ENCODE data around the gene ROBO1.

Gene ROBO1

DNA sequence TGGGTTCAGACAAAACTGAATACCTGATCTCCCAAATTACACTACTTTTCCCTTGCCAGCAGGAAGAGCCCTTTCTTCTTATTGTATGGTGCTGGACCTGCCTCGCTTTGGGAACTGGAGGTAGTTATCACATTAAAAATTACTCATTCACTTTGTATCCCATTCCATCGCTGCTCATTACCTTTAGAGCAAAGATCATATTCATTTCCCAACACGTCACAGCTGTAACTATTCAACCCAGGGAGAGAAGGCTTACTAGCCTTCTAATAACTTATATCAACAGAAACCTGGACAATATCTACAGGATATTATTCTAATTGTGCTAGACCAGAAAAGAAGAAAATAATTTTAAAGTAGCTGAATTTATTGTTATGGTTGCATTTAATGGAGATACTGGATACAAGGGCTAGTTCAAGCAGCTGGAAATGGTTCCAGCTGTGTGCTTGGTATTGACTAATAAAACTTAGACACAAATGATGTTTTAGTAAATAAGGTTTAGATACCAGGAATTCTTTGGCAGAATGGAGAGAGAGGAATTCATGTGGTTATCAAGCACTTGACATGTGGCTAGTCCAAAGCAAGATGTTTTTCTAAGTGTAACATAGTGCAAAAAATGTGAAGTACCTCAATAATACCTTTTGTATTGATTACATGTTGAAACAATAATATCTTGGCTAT lies 656.3 kb downstream of the ROBO1 start:
- DNase-seq (ENCODE audit: insufficient read length, low spot score) = no peak
- FAIRE-seq = no peak

DNA sequence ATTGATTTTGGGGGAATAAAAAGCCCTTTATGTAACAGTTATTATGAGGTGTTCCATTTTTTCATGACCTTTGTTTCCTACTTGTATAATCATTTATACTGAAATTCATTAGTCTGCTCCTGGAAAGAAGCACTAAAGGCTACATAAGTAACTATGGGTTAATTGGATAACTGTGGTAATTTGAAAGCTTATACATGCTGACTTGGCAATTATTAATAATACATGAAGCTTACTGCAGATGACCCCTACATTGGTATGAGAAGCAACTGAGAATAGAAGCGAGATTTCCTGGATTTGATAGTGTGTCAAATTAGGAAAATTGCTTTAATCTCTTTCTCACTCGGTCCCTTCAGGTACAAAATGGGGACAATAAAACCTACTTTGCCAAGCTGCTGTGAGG lies 658.0 kb downstream of the ROBO1 start:
- DNase-seq (ENCODE audit: insufficient read length, low spot score) (no peak), FAIRE-seq (no peak)

DNA sequence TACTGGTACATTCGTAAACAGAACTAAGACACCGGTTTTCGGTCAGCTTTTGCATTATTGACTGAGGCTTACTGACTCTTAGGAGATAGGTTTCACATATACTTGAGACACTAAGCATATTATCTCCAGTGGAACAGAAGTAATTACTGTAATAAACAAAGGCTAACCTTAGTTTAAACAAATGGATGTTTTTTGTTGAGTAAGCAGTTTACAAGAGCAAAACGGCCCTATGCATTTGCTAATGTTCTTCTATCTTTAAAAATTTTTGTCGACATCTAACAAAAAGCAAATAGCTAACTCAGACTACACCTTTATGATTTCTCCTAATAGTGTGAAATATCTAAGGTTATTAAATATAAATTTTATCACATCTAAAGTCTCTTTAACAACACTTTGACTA lies 664.5 kb downstream of the ROBO1 start:
- FAIRE-seq (no peak), DNase-seq (ENCODE audit: insufficient read length, low spot score) (no peak)

DNA sequence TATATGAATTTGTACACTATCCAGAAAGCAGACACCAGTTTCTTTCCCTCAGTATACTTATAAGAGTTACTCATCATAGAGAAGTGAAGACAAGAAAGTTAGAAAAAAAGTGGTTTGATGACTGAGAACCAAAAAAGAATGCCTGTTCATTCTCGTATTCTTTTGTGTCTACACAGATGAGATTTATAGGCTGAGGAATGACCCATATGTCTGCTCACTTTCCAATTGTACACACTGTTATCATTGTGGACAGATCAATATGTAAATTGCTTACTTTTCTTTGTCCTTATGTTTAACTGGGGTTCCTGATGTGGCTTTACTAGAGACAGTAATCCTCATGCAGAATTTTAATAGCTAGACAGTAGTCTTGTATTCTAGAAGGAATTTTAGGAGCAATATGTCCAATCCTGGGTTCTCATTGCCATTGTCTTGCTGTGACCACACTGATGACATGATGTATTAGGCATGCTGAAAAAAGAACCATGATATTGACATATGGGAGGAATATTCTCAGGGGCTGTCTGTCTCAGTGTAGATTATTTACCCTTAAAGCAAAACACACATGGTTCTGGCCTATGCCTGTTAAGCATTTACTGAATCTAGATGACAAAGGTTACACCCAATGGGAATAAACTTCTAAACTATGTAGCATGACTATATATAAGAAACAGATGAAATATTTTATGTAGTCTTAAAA lies 669.7 kb downstream of the ROBO1 start:
- DNase-seq (ENCODE audit: insufficient read length, low spot score) = no peak
- FAIRE-seq = no peak

DNA sequence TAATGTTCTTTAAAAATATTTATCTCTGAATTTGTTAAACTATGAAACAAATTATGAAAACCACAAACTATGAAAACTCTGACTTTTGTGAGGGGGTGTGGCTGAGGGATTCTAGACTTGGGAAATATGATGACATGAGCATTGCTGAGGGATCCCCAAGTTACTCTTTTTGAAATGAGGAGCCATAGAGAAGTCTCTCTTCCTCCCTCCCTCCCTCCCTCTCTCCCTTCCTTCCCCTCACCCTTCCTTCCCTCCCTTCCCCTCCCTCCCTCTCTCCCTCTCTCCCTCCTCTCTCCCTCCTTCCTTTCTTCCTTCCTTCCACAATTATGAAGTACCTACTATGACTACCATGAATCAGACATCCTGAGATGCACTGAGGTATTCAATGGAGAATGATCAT lies 673.1 kb downstream of the ROBO1 start:
- DNase-seq (ENCODE audit: insufficient read length, low spot score) (no peak), FAIRE-seq (no peak)

DNA sequence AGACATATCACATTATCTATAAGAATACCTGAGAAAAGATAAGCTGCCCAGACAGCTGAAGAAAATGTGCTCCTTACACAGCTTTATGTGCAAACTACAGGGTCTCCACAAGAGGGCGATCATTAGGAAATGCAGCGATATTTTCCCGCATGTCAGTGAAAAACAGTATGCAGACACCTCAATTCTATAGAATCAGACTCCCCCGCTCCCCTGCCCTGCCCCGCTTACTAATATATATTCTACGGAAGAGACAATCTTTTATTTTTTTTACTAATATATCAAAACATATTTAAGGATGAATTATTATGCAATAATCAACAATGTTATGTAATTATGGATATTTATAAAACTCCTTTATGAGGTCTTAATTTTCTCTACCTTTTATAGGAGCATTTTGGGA lies 681.3 kb downstream of the ROBO1 start:
- DNase-seq (ENCODE audit: insufficient read length, low spot score) = peak; percentile 35
- FAIRE-seq = peak; percentile 9

DNA sequence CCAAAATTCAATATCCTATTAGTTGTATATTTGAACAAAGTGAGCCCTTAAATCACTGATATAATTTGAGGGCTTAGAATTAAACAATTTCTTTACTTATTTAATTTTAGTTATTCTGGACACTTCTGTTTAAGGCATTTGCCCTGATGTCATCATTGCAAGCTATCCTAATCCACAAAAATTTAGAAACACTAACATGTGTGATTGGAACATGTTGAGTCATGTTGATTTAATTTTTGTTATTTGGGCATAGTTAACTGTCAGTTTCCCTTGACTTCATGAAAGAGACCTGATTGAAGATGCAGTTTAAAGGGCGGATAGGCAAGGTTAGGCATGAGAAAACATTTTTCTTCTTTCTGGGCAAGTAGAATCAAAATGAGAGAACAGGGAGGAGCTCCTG lies 682.6 kb downstream of the ROBO1 start:
- no peak for DNase-seq (ENCODE audit: insufficient read length, low spot score)
- FAIRE-seq = no peak

DNA sequence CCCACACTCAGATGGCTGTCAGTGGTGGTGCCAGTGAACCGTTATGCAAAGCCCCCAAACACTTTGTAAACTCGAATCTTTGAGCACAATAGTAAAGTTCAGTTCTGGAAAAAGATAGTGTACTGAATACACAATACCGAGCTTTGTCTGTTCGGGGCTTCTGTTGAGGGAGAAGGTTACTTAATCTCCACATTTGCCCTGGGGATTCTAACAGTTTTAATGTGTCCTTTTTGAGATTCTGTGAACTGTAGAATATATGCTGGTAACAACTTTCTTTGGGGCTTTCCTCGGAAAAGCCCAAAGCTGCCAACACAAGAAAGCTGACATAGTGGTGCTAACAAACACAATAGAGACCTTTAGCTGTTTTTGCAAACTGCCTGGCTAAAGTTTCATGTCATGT lies 686.5 kb downstream of the ROBO1 start:
- DNase-seq (ENCODE audit: insufficient read length, low spot score) = no peak
- FAIRE-seq = no peak

DNA sequence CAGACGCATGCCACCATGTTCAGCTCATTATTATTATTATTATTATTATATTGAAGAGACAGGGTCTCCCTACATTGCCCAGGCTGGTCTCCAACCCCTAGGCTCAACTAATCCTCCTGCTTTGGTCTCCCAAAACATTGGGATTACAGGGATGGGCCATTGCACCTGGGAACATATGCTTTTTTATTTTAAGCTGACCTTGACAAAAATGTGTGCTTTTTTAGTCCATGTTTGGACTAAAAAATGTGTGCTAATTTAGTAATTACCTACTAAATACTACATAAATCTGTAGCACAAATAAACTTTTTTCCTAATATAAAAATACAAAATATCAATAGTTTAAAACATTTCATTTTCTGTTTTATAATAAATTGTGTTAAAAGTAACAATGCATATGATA lies 693.2 kb downstream of the ROBO1 start:
- FAIRE-seq = no peak
- DNase-seq (ENCODE audit: insufficient read length, low spot score) = no peak

DNA sequence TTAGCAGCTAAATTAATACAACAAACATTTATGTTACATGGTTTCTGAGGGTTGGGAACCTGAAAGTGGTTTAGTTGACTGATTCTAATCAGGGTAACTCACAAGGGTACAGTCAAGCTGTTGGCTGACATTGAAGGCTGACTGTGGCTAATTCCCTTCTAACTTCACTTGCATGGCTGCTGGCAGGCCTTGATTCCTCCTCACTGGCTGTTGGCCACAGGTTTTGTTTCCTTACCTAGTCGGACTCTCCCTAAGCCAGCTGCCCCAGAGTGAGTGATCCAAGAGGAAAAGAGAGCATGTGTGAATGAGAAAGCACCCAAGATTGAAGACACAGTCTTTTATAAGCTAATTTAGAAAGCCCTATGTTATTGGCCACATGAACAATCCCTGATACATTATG lies 700.1 kb downstream of the ROBO1 start:
- no peak for DNase-seq (ENCODE audit: insufficient read length, low spot score)
- no peak for FAIRE-seq

DNA sequence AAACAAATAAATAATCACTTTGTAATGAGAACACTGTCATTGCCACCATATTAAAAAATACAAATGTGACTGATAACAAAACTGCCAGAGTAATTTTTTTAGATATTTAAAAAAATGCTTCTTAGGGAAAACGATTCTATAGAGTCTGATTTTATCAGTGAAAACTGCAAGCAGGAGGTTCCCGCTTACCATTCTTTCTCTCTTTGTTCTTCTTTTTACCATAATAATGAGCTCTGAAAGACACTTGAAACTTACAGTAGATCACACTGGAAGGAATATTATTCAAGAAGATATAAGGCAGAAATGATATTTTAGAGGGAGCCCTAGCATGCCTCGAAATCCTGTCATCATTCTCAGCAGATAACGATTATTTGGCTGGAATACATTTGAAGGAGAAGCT lies 701.3 kb downstream of the ROBO1 start:
- no peak for DNase-seq (ENCODE audit: insufficient read length, low spot score)
- no peak for FAIRE-seq

DNA sequence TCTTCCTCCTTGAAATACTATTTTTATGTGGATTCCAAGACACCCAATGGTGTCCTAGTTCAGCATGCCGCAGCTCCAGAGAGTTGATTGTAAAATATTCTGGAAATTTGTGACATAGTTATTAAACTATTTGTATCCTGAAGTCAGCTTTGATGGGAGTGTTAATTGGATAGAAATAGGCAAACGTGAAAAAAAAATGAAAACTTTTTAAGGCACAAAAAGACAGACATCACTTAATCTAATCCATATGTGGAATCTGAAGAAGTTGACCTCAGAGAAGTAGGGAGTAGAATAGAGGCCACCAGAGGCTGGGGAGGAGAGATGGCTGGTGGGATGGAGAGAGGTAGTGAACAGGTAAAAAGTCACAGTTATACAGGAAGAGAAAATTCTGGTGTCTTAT lies 704.2 kb downstream of the ROBO1 start:
- FAIRE-seq (no peak), DNase-seq (ENCODE audit: insufficient read length, low spot score) (no peak)

DNA sequence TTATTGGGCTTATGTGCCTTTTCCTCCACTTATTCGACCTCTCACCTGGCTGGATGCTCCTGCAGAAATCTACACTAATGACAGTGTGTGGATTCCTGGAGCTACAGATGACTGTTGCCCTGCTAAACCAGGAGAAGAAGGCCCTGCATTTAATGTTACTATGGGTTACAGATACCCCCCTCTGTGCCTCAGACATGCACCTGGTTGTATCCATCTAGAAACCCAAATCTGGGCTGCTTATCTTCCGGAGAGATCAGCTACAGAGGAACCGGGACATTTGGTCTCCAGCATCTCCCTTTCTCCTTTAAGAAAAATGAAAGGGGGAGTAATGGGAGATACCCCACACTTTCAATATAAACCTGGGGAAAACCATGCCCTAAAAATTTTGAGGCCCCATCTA lies 710.0 kb downstream of the ROBO1 start:
- no peak for DNase-seq (ENCODE audit: insufficient read length, low spot score)
- no peak for FAIRE-seq

DNA sequence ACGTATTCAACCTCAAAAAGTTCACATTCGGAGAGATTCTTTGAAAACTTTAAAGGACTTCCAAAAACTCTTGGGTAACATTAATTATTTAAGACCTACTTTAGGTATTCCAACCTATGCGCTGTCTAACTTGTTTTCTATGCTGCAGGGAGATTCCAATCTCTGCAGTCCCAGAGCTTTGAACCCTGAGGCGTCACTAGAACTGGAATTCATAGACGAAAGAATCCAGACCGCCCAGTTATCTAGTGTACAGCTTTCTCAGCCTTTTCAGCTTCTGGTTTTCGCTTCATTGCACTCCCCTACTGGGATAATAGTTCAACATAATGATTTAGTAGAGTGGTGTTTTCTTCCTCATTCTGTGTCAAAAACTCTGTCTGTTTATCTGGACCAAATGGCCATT lies 711.3 kb downstream of the ROBO1 start:
- no peak for FAIRE-seq
- no peak for DNase-seq (ENCODE audit: insufficient read length, low spot score)

DNA sequence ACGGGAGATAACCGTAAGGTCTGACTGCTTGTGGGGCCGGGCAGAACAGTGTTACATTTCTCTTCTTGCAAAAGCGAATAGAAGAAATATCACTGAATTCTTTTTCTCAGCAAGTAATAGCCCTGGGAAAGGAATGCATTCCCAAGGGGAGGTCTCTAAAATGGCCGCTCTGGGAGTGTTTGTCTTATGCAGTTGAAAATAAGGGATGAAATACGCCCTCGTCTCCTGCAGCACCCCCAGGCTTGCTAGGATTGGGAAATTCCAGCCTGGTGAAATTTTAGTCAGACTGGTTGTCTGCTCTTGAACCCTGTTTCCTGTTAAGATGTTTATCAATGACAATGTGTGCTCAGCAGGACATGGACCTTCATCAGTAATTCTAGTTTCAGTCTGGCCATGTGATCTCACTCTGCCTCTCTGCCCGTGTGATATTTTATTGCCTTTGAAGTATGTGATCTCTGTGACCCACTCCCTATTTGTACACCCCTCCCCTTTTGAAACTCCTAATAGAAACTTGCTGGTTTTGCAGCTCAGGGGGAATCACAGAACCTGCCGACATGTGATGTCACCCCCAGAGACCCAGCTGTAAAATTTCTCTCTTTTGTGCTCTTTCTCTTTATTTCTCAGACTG lies 715.6 kb downstream of the ROBO1 start:
- no peak for DNase-seq (ENCODE audit: insufficient read length, low spot score)
- no peak for FAIRE-seq

DNA sequence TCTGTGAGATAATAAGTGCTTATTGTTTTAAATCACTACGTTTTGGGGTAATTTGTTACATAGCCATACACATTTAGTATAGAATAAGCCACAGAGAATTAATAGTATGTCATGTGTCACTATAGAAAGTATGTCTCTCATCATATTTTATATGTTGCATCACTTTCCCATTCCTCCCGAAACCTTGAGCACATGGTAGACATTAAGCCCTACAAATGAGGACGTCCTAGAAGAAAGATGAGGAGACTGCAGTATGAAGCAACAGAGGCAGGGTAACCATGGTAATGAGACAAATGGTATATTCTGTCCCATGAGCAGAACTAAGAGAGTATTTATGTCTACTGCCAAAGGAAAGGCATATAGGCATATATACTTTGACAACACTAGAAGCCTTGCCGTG lies 720.2 kb downstream of the ROBO1 start:
- no peak for FAIRE-seq
- no peak for DNase-seq (ENCODE audit: insufficient read length, low spot score)

DNA sequence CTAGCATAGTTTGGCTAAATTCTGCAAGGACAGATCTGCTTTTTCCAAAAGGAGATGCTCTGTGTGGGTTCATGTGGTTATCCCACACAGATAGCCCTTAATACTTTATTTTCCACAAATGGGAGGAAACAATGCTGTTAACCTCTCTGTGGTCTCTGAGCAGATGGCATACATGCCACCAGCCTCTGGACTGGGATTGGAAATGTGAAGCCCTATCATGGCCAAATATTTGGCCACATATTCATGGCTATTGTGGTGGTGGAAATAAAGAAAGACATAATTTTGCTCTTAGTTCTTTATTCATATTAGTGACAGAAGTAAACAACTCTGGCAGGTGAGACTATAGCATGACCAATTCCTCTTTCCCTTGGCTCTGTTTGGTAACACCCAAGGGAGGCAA lies 726.2 kb downstream of the ROBO1 start:
- DNase-seq (ENCODE audit: insufficient read length, low spot score) (no peak), FAIRE-seq (no peak)

DNA sequence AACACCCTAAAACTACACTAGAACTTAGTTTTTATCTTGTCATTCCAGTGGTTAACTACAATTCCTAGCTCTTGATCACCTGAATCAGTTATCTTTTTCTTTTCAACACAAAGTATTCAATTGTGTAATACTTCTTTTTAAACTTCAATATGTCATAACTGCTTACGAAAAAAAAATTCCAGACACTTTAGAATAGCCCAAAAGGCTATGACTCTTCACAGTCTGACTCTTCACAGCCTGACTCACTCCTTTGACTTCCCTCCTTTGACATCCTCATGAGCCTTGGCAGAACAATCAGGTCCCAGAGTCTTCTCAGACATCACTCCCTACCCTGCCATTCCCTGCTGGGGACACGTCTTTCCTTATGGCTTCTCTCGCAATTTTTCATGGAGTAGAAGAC lies 727.1 kb downstream of the ROBO1 start:
- DNase-seq (ENCODE audit: insufficient read length, low spot score) = peak; percentile 25
- peak; percentile 57 for FAIRE-seq

DNA sequence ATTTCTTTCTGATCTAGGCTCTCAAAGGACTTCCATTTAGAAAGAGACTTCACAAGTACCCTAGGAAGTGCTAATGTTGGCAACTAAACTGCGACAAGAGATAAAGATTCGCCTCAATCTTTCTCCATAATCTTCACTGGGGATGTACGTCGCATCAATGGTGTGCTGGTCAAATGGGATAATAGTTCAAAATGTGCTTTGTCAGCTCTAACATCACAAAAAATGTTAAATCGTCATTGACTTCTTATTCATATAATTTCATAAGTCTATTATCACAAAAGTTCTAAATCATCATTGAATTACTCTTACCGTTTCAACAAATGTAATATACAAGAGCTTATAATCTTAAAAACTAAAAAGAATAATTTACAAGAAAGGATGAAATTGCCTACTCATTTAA lies 727.7 kb downstream of the ROBO1 start:
- DNase-seq (ENCODE audit: insufficient read length, low spot score) (no peak), FAIRE-seq (no peak)

DNA sequence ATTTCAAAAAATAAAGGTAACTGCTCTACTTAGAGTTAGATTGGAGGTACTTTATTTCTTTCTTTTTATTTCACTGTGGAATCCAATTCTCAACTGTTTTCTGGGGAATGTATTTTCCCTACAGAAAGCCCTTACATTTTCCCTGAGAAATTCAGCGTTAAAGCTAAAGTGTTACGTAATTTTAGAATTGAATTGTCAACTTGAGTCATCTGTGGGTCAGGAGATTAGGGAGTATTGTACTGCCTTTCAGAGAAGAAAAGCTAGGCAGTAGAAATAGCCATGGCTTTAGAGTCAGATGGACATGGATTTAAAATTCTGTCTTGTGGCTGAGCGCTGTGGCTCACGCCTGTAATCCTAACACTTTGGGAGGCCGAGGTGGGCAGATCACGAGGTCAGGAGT lies 728.6 kb downstream of the ROBO1 start:
- FAIRE-seq (no peak), DNase-seq (ENCODE audit: insufficient read length, low spot score) (no peak)

DNA sequence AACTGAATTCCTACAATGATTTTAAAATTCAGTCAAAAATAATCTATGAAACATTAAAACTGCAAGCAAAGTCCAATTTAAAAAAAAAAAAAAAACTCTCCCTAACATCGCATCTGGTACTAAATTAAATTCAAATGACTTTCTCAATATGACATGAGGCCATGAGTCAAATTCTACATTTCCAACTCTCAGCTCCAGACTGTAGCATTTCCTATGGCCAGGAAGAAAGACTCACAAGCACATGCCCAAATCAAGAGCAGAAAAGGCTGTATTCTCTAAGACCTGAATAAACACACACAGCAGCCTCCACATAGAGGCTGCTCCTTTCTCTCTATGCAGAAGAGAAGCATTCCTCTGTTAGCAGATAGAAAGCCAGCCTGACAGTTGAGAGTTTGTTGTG lies 729.2 kb downstream of the ROBO1 start:
- DNase-seq (ENCODE audit: insufficient read length, low spot score) (no peak), FAIRE-seq (no peak)

DNA sequence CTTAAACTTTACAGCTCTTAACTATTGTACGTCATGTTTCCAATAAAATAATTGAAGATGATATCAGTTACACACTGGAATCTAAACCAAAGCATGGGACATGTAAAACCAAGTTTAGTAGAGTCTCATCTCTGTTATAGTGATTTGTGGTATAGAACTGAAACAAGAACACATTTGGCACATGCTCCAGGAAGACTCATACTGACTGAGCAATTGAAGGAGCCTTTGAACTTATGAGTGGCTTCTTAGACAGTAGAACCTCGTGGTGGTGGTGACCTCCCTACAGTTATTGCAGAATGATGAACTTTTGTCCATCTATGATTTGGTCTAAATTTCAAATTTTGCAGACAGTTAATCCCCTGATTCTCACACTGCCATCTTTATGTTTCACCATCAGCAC lies 729.7 kb downstream of the ROBO1 start:
- DNase-seq (ENCODE audit: insufficient read length, low spot score) (no peak), FAIRE-seq (no peak)

Data from HTR-8/SVneo (cell line).